Glutamatergic neuron (in vitro differentiated cells): ENCODE measurements around the gene GPC6. TPM values are rescaled to one million over a fixed set of nuclear protein-coding genes. Genes with fewer than 3 reads are reported as not detected.

Experiments used
- DNase-seq: peaks from one replicate; pipeline ENCODE4 v3.0.0; 2022
- H3K27ac Mint-ChIP-seq: one replicate; pipeline ENCODE4 v1.8.0; 2020; ENCODE audit warnings: mild to moderate bottlenecking, mixed read lengths, inconsistent platforms; ENCODE audit not compliant: unreplicated experiment
- H3K27me3 Mint-ChIP-seq: one replicate; pipeline ENCODE4 v1.8.0; 2020; ENCODE audit warnings: mild to moderate bottlenecking, moderate library complexity, mixed read lengths, inconsistent platforms; ENCODE audit not compliant: unreplicated experiment
- H3K36me3 Mint-ChIP-seq: one replicate; pipeline ENCODE4 v1.8.0; 2020; ENCODE audit warnings: mild to moderate bottlenecking, mixed read lengths, inconsistent platforms; ENCODE audit not compliant: unreplicated experiment
- H3K4me1 Mint-ChIP-seq: one replicate; pipeline ENCODE4 v1.8.0; 2020; ENCODE audit warnings: mild to moderate bottlenecking, low read depth, mixed read lengths, inconsistent platforms; ENCODE audit not compliant: unreplicated experiment
- H3K4me3 Mint-ChIP-seq: one replicate; pipeline ENCODE4 v1.8.0; 2020; ENCODE audit warnings: mild to moderate bottlenecking, mixed read lengths, inconsistent platforms; ENCODE audit not compliant: unreplicated experiment
- H3K9me3 Mint-ChIP-seq: one replicate; pipeline ENCODE4 v1.8.0; 2020; ENCODE audit warnings: mild to moderate bottlenecking, moderate library complexity, mixed read lengths, inconsistent platforms; ENCODE audit not compliant: unreplicated experiment
- total RNA-seq: library from RNA; stranded (reverse); fragmentation: NEBNext Ultra II Directional; extraction: Animal tissue kit (Norgen Biotek cat#: 25700); gene quantifications from one replicate; pipeline ENCODE4 v1.2.1, GENCODE V29; 2021; ENCODE audit not compliant: unreplicated experiment
- TF ChIP-seq, protein P1 (sequence below): fragments of 200-600 bp; sonication (generic); IDR thresholded peaks from one replicate; pipeline ENCODE4 v1.5.0; 2021; ENCODE audit not compliant: partially characterized antibody, unreplicated experiment

Gene GPC6
- total RNA-seq, 1 donor from 2014 or later = 11.8 TPM

DNA sequence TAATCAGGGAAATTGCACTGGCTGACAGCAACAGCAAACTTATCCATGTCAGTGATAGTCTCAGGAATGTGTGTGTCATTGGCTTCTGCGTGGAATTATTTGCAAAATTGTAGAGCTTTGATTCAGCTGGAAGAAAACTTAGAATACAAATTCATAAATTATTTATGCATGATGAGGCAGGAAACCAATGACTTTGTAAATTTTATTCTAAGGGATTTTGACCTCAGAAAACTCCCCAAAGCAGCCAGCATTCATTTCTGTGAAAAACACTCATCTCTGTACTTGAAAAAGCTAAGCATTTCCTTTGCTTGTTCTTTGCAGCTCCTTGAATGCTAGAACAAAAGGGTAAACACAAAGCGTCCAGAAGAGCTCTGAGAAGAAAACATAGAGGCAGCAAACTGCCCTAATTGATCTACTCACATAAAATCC is 1090.5 kb downstream of the GPC6 start:
- no peaks in the 10 kb centered on the region for H3K9me3 Mint-ChIP-seq
- H3K4me3 Mint-ChIP-seq = no peak overlapping the region
- TF ChIP-seq, protein P1, sequence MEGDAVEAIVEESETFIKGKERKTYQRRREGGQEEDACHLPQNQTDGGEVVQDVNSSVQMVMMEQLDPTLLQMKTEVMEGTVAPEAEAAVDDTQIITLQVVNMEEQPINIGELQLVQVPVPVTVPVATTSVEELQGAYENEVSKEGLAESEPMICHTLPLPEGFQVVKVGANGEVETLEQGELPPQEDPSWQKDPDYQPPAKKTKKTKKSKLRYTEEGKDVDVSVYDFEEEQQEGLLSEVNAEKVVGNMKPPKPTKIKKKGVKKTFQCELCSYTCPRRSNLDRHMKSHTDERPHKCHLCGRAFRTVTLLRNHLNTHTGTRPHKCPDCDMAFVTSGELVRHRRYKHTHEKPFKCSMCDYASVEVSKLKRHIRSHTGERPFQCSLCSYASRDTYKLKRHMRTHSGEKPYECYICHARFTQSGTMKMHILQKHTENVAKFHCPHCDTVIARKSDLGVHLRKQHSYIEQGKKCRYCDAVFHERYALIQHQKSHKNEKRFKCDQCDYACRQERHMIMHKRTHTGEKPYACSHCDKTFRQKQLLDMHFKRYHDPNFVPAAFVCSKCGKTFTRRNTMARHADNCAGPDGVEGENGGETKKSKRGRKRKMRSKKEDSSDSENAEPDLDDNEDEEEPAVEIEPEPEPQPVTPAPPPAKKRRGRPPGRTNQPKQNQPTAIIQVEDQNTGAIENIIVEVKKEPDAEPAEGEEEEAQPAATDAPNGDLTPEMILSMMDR = no peak
- H3K27me3 Mint-ChIP-seq = peaks cover 1% of the 10 kb centered on the region
- peaks cover 42% of the 10 kb centered on the region for H3K4me1 Mint-ChIP-seq
- no peak overlapping the region for H3K27ac Mint-ChIP-seq
- DNase-seq = no peak
- no peaks in the 10 kb centered on the region for H3K36me3 Mint-ChIP-seq

DNA sequence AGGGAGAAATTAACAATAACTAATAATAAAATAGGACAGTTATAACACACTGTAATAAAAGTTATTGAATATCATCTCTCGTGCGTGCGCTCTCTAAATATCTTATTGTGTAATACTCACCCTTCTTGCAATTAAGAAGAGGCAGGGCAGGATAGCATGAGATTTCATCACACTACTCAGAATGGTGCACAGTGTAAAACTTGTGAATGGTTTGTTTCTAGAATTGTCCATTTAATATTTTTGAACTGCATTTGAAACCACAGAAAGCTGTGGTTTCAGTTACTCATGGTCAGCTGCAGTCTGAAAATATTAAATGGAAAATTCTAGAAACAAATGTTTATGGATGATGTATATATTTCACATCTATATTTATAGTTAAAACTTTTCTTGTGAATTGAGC is 1091.8 kb downstream of the GPC6 start:
- no peaks in the 10 kb centered on the region for H3K36me3 Mint-ChIP-seq
- H3K4me1 Mint-ChIP-seq = peaks cover 33% of the 10 kb centered on the region
- H3K27ac Mint-ChIP-seq = no peak overlapping the region
- TF ChIP-seq, protein P1 = no peak
- no peak overlapping the region for H3K4me3 Mint-ChIP-seq
- DNase-seq = no peak
- H3K27me3 Mint-ChIP-seq = peaks cover 1% of the 10 kb centered on the region
- H3K9me3 Mint-ChIP-seq = no peaks in the 10 kb centered on the region

GRCh38 chr13:94319501-94319900 is 1092.9 kb downstream of the GPC6 start:
- Mint-ChIP-seq H3K27me3 (peaks cover 1% of the 10 kb centered on the region), H3K4me3 (no peak overlapping the region), H3K9me3 (no peaks in the 10 kb centered on the region), H3K27ac (no peak overlapping the region), H3K36me3 (no peaks in the 10 kb centered on the region), H3K4me1 (peaks cover 28% of the 10 kb centered on the region)
- TF ChIP-seq, protein P1 = no peak
- no peak for DNase-seq

DNA sequence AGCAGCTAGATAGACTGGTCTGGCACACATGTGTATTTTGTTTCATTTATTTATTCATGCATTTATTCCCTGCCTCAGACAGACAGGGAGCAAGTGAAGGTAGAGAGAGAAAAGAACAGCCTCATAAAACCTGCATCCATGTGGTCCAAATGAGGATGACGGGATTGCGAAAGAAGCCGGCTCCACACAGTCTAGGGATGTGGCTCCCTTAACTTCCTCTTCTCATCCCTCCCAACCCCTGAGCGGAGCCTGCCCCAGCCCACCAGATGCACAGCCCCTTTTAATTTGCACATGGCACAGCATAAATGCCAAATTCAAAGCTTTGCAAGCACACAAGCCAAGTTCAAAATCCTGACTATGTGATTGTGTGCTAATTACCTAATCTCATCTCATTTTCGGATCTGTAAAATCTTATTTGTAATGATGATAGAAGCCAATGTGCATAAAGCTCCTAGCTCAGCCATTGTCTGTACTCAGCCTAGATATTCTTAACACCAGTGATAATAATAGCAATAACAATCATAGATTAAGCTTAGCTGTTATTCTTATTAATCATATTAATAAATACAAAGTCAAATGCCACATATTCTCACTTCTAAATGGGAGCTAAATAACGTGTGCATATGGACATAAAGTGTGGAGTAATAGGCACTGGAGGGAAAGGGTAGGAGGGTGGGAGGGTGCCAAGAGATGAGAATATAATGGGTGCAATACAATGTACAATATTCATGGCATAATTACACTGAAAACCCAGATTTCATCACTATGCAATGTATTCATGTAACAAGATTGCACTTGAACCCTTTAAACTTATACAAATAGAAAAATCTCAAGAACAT is 1096.5 kb downstream of the GPC6 start:
- Mint-ChIP-seq H3K9me3 (no peaks in the 10 kb centered on the region), H3K4me3 (no peak overlapping the region), H3K4me1 (peaks cover 27% of the 10 kb centered on the region), H3K27ac (no peak overlapping the region), H3K36me3 (no peaks in the 10 kb centered on the region), H3K27me3 (peaks cover 1% of the 10 kb centered on the region)
- DNase-seq = no peak
- TF ChIP-seq, protein P1 = no peak
